HepG2 (cell line): ENCODE measurements around the gene XRCC3. TPM values are rescaled to one million over a fixed set of nuclear protein-coding genes. Genes with fewer than 3 reads are reported as not detected.

Experiments used
- ATAC-seq: fragments of 200-7000 bp; cut with Tn5 transposase; 3 replicates; pipeline ENCODE4 v1.9.1; 2020; ENCODE audit warnings: mild to moderate bottlenecking, moderate library complexity
- BruUV-seq: library from RNA; stranded (reverse); fragments of 400-500 nt; replicated peaks from 2 replicates; lab custom pipeline; 2021; lab: Mats Ljungman, UMichigan
- CTCF ChIA-PET: fragments of 300-600 bp; formaldehyde crosslinking; extraction: SDS; loops from one replicate; lab custom pipeline; 2021; ENCODE audit warnings: low total read pairs, inconsistent platforms, low intra/inter-chr PET ratio; lab: Yijun Ruan, JAX
- POLR2A ChIA-PET: fragments of 350-600 bp; sonication (Branson Sonifier 250); formaldehyde crosslinking; loops from one replicate; lab custom pipeline; 2020; ENCODE audit warnings: antibody characterized with exemption, inconsistent platforms; lab: Yijun Ruan, JAX
- DNase-seq: peaks from one replicate; pipeline ENCODE4 v3.0.0-alpha.2; 2015; ENCODE audit warnings: low spot score
- FAIRE-seq: peaks from 3 replicates; lab custom pipeline; 2011; peaks lifted over from hg19 to GRCh38; lab: Jason Lieb, UNC
- H2AFZ ChIP-seq: one replicate; pipeline ENCODE4 v1.6.1; 2011; ENCODE audit warnings: low read length, inconsistent platforms
- H3K27ac ChIP-seq: fragments of 300-600 bp; 3 replicates; pipeline ENCODE4 v1.8.0; 2011; ENCODE audit warnings: mixed run types, mild to moderate bottlenecking, mixed read lengths, low read length, inconsistent platforms; ENCODE audit not compliant: insufficient read depth; ENCODE audit errors: extremely low read length
- H3K27me3 ChIP-seq, 2 experiments: fragments of 200-600 bp in 1 of 2; 2 replicates in 1 of 2; 3 replicates in 1 of 2; pipeline versions ENCODE4 v1.6.0 to v1.8.0; 2011; ENCODE audit warnings: low read length in 2 of 2, mild to moderate bottlenecking in 2 of 2, moderate library complexity in 2 of 2, inconsistent platforms in 1 of 2; ENCODE audit not compliant: insufficient read depth in 2 of 2, control insufficient read depth in 1 of 2
- H3K36me3 ChIP-seq, 2 experiments: fragments of 200-600 bp in 1 of 2; replicated peaks in 1 of 2; 2 replicates in 1 of 2; 3 replicates in 1 of 2; pipeline versions ENCODE4 v1.5.1 to v1.8.0; 2011; ENCODE audit warnings: low read length in 2 of 2, inconsistent platforms in 1 of 2; ENCODE audit not compliant: insufficient read depth in 2 of 2, control insufficient read depth in 1 of 2
- H3K4me1 ChIP-seq: 2 replicates; pipeline ENCODE4 v1.5.1; 2012; ENCODE audit warnings: low read length, inconsistent platforms; ENCODE audit not compliant: insufficient read depth
- H3K4me2 ChIP-seq: 2 replicates; pipeline ENCODE4 v1.6.0; 2011; ENCODE audit warnings: low read depth, low read length, inconsistent platforms
- H3K4me3 ChIP-seq, 3 experiments: fragments of 200-600 bp in 1 of 3; sonication (generic), shearing (Covaris generic) in 1 of 3; replicated peaks in 1 of 3; 2 replicates each; pipeline ENCODE4 v1.5.1; 2011 to 2016; ENCODE audit warnings: low read length in 3 of 3, inconsistent platforms in 2 of 3, low read depth in 2 of 3, mild to moderate bottlenecking in 2 of 3, control low read depth in 1 of 3, mixed read lengths in 1 of 3; ENCODE audit not compliant: insufficient read depth in 1 of 3
- H3K79me2 ChIP-seq: one replicate; pipeline ENCODE4 v1.6.1; 2011; ENCODE audit warnings: low read length, inconsistent platforms; ENCODE audit not compliant: insufficient read depth
- H3K9ac ChIP-seq: 2 replicates; pipeline ENCODE4 v1.6.0; 2011; ENCODE audit warnings: mild to moderate bottlenecking, low read depth, low read length, inconsistent platforms; ENCODE audit not compliant: insufficient read depth
- H3K9me3 ChIP-seq: 2 replicates; pipeline ENCODE4 v1.5.1; 2012; ENCODE audit warnings: mild to moderate bottlenecking, low read length
- H4K20me1 ChIP-seq: 2 replicates; pipeline ENCODE4 v1.6.0; 2011; ENCODE audit warnings: inconsistent platforms, mild to moderate bottlenecking, low read length, moderate library complexity; ENCODE audit not compliant: insufficient read depth
- AGO2 ChIP-seq: fragments of 200-400 bp; formaldehyde crosslinking; optimal IDR thresholded peaks from 2 replicates; pipeline ENCODE3; 2017; ENCODE audit warnings: mild to moderate bottlenecking, low read depth, low read length, moderate library complexity
- BATF2 ChIP-seq: sonication (generic); formaldehyde crosslinking; IDR thresholded peaks from 2 replicates; pipeline ENCODE4 v1.8.0; 2022; ENCODE audit warnings: mild to moderate bottlenecking, missing genetic modification reagents, moderate library complexity
- FOXP4 ChIP-seq: sonication (generic); formaldehyde crosslinking; IDR thresholded peaks from 2 replicates; pipeline ENCODE4 v1.4.0; 2020; ENCODE audit warnings: missing genetic modification reagents
- HNRNPK ChIP-seq: fragments of 200-400 bp; formaldehyde crosslinking; IDR thresholded peaks from 2 replicates; pipeline ENCODE4 v1.6.1; 2018; ENCODE audit warnings: low read length, low read depth, moderate library complexity, mild to moderate bottlenecking; ENCODE audit not compliant: poor library complexity, severe bottlenecking
- HOXA5 ChIP-seq: sonication (generic); formaldehyde crosslinking; IDR thresholded peaks from 2 replicates; pipeline ENCODE4 v1.4.0; 2020; ENCODE audit warnings: missing genetic modification reagents
- KDM5B ChIP-seq: sonication (generic); formaldehyde crosslinking; IDR thresholded peaks from 2 replicates; pipeline ENCODE4 v1.4.0; 2020; ENCODE audit warnings: missing genetic modification reagents, mild to moderate bottlenecking, borderline replicate concordance
- NR0B2 ChIP-seq: sonication (generic); formaldehyde crosslinking; IDR thresholded peaks from 2 replicates; pipeline ENCODE4 v1.4.0; 2020; ENCODE audit warnings: mild to moderate bottlenecking, missing genetic modification reagents
- PLRG1 ChIP-seq: fragments of 450-650 bp; conservative IDR thresholded peaks from 2 replicates; pipeline ENCODE4 v1.6.1; 2016
- RXRB ChIP-seq: IDR thresholded peaks from 2 replicates; pipeline ENCODE4 v1.6.1; 2016; ENCODE audit warnings: borderline replicate concordance, missing genetic modification reagents, missing compliant biosample characterization
- STAT5B ChIP-seq: sonication (generic); formaldehyde crosslinking; IDR thresholded peaks from 2 replicates; pipeline ENCODE4 v1.4.0; 2020; ENCODE audit warnings: missing genetic modification reagents
- TAF15 ChIP-seq: fragments of 200-400 bp; formaldehyde crosslinking; IDR thresholded peaks from one replicate; pipeline ENCODE4 v1.6.1; 2018; ENCODE audit warnings: mild to moderate bottlenecking, low read depth, low read length; ENCODE audit not compliant: poor library complexity, severe bottlenecking
- ZKSCAN5 ChIP-seq: sonication (generic); formaldehyde crosslinking; IDR thresholded peaks from 2 replicates; pipeline ENCODE4 v1.5.1; 2020; ENCODE audit warnings: mild to moderate bottlenecking, missing genetic modification reagents
- ZNF207 ChIP-seq: fragments of 450-650 bp; IDR thresholded peaks from 2 replicates; pipeline ENCODE4 v1.6.1; 2016; ENCODE audit warnings: antibody characterized with exemption, borderline replicate concordance
- ZNF570 ChIP-seq: sonication (generic); formaldehyde crosslinking; IDR thresholded peaks from 2 replicates; pipeline ENCODE4 v1.4.0; 2020; ENCODE audit warnings: mild to moderate bottlenecking, missing genetic modification reagents, borderline replicate concordance
- ZZZ3 ChIP-seq: sonication (generic); formaldehyde crosslinking; IDR thresholded peaks from 2 replicates; pipeline ENCODE4 v1.4.0; 2020; ENCODE audit warnings: missing genetic modification reagents, mild to moderate bottlenecking, borderline replicate concordance
- WGBS: methylation state at CpG from one replicate; pipeline ENCODE4 v1.1.6; 2017; ENCODE audit warnings: low lambda C conversion rate; 5-methylcytosine and 5-hydroxymethylcytosine counted together
- in situ Hi-C: cut with HindIII; loops from 2 replicates; pipeline ENCODE4 v1.10.0; 2017; ENCODE audit warnings: low pct_unique_long_range_greater_than_20kb; ENCODE audit not compliant: extremely low pct_ligation_motif_present
- intact Hi-C: fragments of 100-400 bp; cut with micrococcal nuclease; formaldehyde crosslinking; loops from one replicate; pipeline ENCODE4 v1.10.0; 2022; ENCODE audit not compliant: unreplicated experiment
- polyA plus RNA-seq, 8 experiments: library from polyadenylated mRNA; depleted of rRNA in 3 of 8; stranded (reverse) in 7 of 8; unstranded in 1 of 8; fragments of >200 nt; fragmentation: Illumina TruSeq in 4 of 8; extraction: Trizol in 4 of 8; gene quantifications; 2 replicates each; pipeline versions ENCODE4 v1.2.1 to v1.2.3, GENCODE V29; 2011 to 2016; ENCODE audit warnings: low read depth in 4 of 8, missing spikeins in 1 of 8, mixed read lengths in 1 of 8; ENCODE audit not compliant: insufficient read depth in 1 of 8
- total RNA-seq, 5 experiments: library from RNA; depleted of rRNA; stranded (reverse); fragments of >200 nt; fragmentation: Illumina TruSeq; extraction: Trizol; gene quantifications; 2 replicates each; pipeline ENCODE4 v1.2.3, GENCODE V29; 2016; ENCODE audit warnings: low read depth in 1 of 5

Gene XRCC3
- total and polyA plus RNA-seq, 2 of the 13 experiments (the other 11 are each of a cell fraction or from before 2014, with no cell fraction given) = 5.4 to 25.8 TPM

GRCh38 chr14:103695296-103696069, 19.8 kb downstream of the XRCC3 start:
- BruUV-seq = no TSS peak
- in situ Hi-C loops = no loop called here
- no peak for DNase-seq
- H4K20me1 ChIP-seq = no peaks in the 10 kb centered on the region
- no peaks in the 10 kb centered on the region for H3K79me2 ChIP-seq
- no peak overlapping the region for H3K27ac ChIP-seq
- peaks cover 8% of the 10 kb centered on the region for H3K4me1 ChIP-seq
- no peak overlapping the region for H3K4me2 ChIP-seq
- H3K27me3 ChIP-seq = no peaks in the 10 kb centered on the region
- TF ChIP-seq AGO2 (peak; percentile 30), TAF15 (no peak)
- H3K36me3 ChIP-seq = peaks cover 19 to 50% of the 10 kb centered on the region in 2 experiments
- WGBS = 96% methylated on average over 14 of the region's 14 CpGs
- no peak overlapping the region for H3K9ac ChIP-seq
- H3K4me3 ChIP-seq = no peak overlapping the region
- intact Hi-C loops = no loop called here
- no peak for ATAC-seq
- ChIA-PET POLR2A (no interaction called here), CTCF (no interaction called here)
- H3K9me3 ChIP-seq = no peaks in the 10 kb centered on the region
- H2AFZ ChIP-seq = no peak overlapping the region
- no peak for FAIRE-seq

GRCh38 chr14:103694572-103695026, 20.7 kb downstream of the XRCC3 start:
- Histone ChIP-seq H3K9ac (no peak overlapping the region), H3K27ac (no peak overlapping the region), H3K27me3 (no peaks in the 10 kb centered on the region), H3K4me2 (no peak overlapping the region), H4K20me1 (no peaks in the 10 kb centered on the region), H3K4me1 (no peaks in the 10 kb centered on the region), H3K36me3 (peaks cover 19 to 54% of the 10 kb centered on the region in 2 experiments), H3K79me2 (no peaks in the 10 kb centered on the region), H3K4me3 (no peak overlapping the region), H2AFZ (no peak overlapping the region), H3K9me3 (no peaks in the 10 kb centered on the region)
- BruUV-seq = no TSS peak
- in situ Hi-C loops (no loop called here), intact Hi-C loops (no loop called here)
- DNase-seq (no peak), FAIRE-seq (no peak), ATAC-seq (no peak)
- ChIA-PET POLR2A (no interaction called here), CTCF (no interaction called here)
- 96% methylated on average over 19 of the region's 20 CpGs for WGBS
- TF ChIP-seq AGO2 (peak; percentile 29), HOXA5 (CRISPR knock-in tag) (no peak), RXRB (no peak), ZNF570 (CRISPR knock-in tag) (no peak), FOXP4 (CRISPR knock-in tag) (no peak), ZZZ3 (CRISPR knock-in tag) (no peak), BATF2 (CRISPR knock-in tag) (no peak), KDM5B (CRISPR knock-in tag) (no peak), STAT5B (CRISPR knock-in tag) (no peak), HNRNPK (no peak), ZNF207 (no peak), ZKSCAN5 (no peak), PLRG1 (no peak), NR0B2 (CRISPR knock-in tag) (no peak)
